ENCODE results near the gene IPP.

IPP gene

GRCh38 chr1:45750298-45751038, at the start of gene IPP:
TSS of gene IPP (minus strand) at chr1:45750653. CDS start at chr1:45746411, 4,242 bp downstream.
- peak within 1 kb of the TSS; percentile 78 for H3K4me3 ChIP-seq (ENCODE audit: low read depth, low read length)

GRCh38 chr1:45796946-45797345, 46.5 kb upstream of the IPP start:
- H3K4me3 ChIP-seq (ENCODE audit: low read depth, low read length), result no peak overlapping the region

GRCh38 chr1:45796381-45796780, 45.9 kb upstream of the IPP start:
- H3K4me3 ChIP-seq (ENCODE audit: low read depth, low read length), result no peak overlapping the region

- H3K4me3 ChIP-seq (ENCODE audit: low read depth, low read length), result no peak overlapping the region
These were observed 43.6 kb upstream of the IPP start for GRCh38 chr1:45793942-45794604.

- H3K4me3 ChIP-seq (ENCODE audit: low read depth, low read length), result no peak overlapping the region
These were observed 42.3 kb upstream of the IPP start for GRCh38 chr1:45792744-45793143.

GRCh38 chr1:45789601-45790000, 39.1 kb upstream of the IPP start:
- no peak overlapping the region for H3K4me3 ChIP-seq (ENCODE audit: low read depth, low read length)

- no peak overlapping the region for H3K4me3 ChIP-seq (ENCODE audit: low read depth, low read length)
These were observed 37.5 kb upstream of the IPP start for GRCh38 chr1:45787905-45788304.

- no peak overlapping the region for H3K4me3 ChIP-seq (ENCODE audit: low read depth, low read length)
These were observed 35.1 kb upstream of the IPP start for GRCh38 chr1:45785583-45785982.

- H3K4me3 ChIP-seq (ENCODE audit: low read depth, low read length), result no peak overlapping the region
These were observed 25.3 kb upstream of the IPP start for GRCh38 chr1:45775794-45776193.

- H3K4me3 ChIP-seq (ENCODE audit: low read depth, low read length), result no peak overlapping the region
These were observed 22.5 kb upstream of the IPP start for GRCh38 chr1:45772971-45773370.

GRCh38 chr1:45769261-45769932, 18.9 kb upstream of the IPP start:
- no peak overlapping the region for H3K4me3 ChIP-seq (ENCODE audit: low read depth, low read length)

GRCh38 chr1:45767035-45767434, 16.6 kb upstream of the IPP start:
- no peak overlapping the region for H3K4me3 ChIP-seq (ENCODE audit: low read depth, low read length)

GRCh38 chr1:45765999-45766792, 15.7 kb upstream of the IPP start:
- no peak overlapping the region for H3K4me3 ChIP-seq (ENCODE audit: low read depth, low read length)

GRCh38 chr1:45762291-45762690, 11.8 kb upstream of the IPP start:
- H3K4me3 ChIP-seq (ENCODE audit: low read depth, low read length), result no peak overlapping the region

GRCh38 chr1:45755697-45756096, 5.2 kb upstream of the IPP start:
- no peak overlapping the region for H3K4me3 ChIP-seq (ENCODE audit: low read depth, low read length)

GRCh38 chr1:45753248-45754037, 3.0 kb upstream of the IPP start:
- H3K4me3 ChIP-seq (ENCODE audit: low read depth, low read length), result no peak overlapping the region

- no peak overlapping the region for H3K4me3 ChIP-seq (ENCODE audit: low read depth, low read length)
These were observed 2.1 kb upstream of the IPP start for GRCh38 chr1:45752441-45753052.

GRCh38 chr1:45752014-45752413, 1.6 kb upstream of the IPP start:
- no peak overlapping the region for H3K4me3 ChIP-seq (ENCODE audit: low read depth, low read length)

GRCh38 chr1:45751039-45751838, 786 bp upstream of the IPP start:
- peak overlapping the region; percentile 78 for H3K4me3 ChIP-seq (ENCODE audit: low read depth, low read length)

Measured in iPS-11a (cell line).